Frontal cortex (tissue), 4 donors: ENCODE data around the gene DIP2A. TPM values are rescaled to one million over a fixed set of nuclear protein-coding genes. Genes with fewer than 3 reads are reported as not detected.
A peak's percentile ranks its signal among the peaks of the same experiment; 100 is the strongest.

ENCODE experiments used
- DNase-seq, 2 donors: peaks; one replicate each; pipeline ENCODE4 v3.0.0; 2012; ENCODE audit warnings: low spot score in 2 of 2
- FAIRE-seq: peaks from 2 replicates; lab custom pipeline; 2012; peaks lifted over from hg19 to GRCh38; lab: Jason Lieb, UNC
- small RNA-seq: library from RNA; depleted of rRNA; stranded (forward); fragments of <200 nt; gene quantifications from one replicate; pipeline ENCODE3, GENCODE V24; 2014
- total RNA-seq: library from RNA; depleted of rRNA; stranded (reverse); fragments of >200 nt; gene quantifications from one replicate; pipeline ENCODE4 v1.2.3, GENCODE V29; 2014
- donor health status: control.
- donor health status: control.
- donor health status: control.

The DIP2A gene
- total RNA-seq, 1 donor from 2014 or later, result 26.1 TPM

- DNase-seq, result peak in 1 of 2 donors; percentile 9
These were observed 147.2 kb downstream of the DIP2A start for GRCh38 chr21:46605767-46606426.

GRCh38 chr21:46606427-46606813, 147.7 kb downstream of the DIP2A start:
- FAIRE-seq, result no peak

More at GRCh38 chr21:46605767-46606426, 147.2 kb downstream of the DIP2A start:
- FAIRE-seq, result no peak

GRCh38 chr21:46607636-46608035, 148.9 kb downstream of the DIP2A start:
- FAIRE-seq, result no peak
- DNase-seq, result no peak

More at GRCh38 chr21:46606427-46606813, 147.7 kb downstream of the DIP2A start:
- no peak for DNase-seq

GRCh38 chr21:46608672-46609111, 150.0 kb downstream of the DIP2A start:
- DNase-seq, result no peak
- no peak for FAIRE-seq

GRCh38 chr21:46610018-46610701, 151.5 kb downstream of the DIP2A start:
- no peak for DNase-seq
- FAIRE-seq, result no peak

GRCh38 chr21:46613391-46613790, 154.7 kb downstream of the DIP2A start:
- DNase-seq, result no peak
- no peak for FAIRE-seq

- FAIRE-seq (no peak), DNase-seq (no peak)
These were observed 157.4 kb downstream of the DIP2A start for GRCh38 chr21:46616050-46616449.

- no peak for DNase-seq
- FAIRE-seq, result no peak
These were observed 158.0 kb downstream of the DIP2A start for GRCh38 chr21:46616656-46617055.

- FAIRE-seq (no peak), DNase-seq (no peak)
These were observed 158.8 kb downstream of the DIP2A start for GRCh38 chr21:46617267-46618051.

- no peak for DNase-seq
- no peak for FAIRE-seq
These were observed 160.2 kb downstream of the DIP2A start for GRCh38 chr21:46618738-46619379.

Small RNA genes lying within 50 kb of the gene (small RNA-seq; reads per million reads assigned to genes)
- not detected for gene RNU6-396P

Other genes starting within 250 kb of the DIP2A start
- gene LSS, start 230.1 kb upstream of the DIP2A start, total RNA-seq, result 39.5 TPM
- 67.7 TPM for gene MCM3AP, start 173.3 kb upstream of the DIP2A start, total RNA-seq
- 13.0 TPM for gene YBEY, start 172.5 kb upstream of the DIP2A start, total RNA-seq
- 3.7 TPM for gene C21orf58, start 135.0 kb upstream of the DIP2A start, total RNA-seq
- 15.5 TPM for gene PCNT, start 134.7 kb upstream of the DIP2A start, total RNA-seq
- gene S100B, start 146.2 kb downstream of the DIP2A start, total RNA-seq, result 6.1 TPM
- gene PRMT2, start 176.8 kb downstream of the DIP2A start, total RNA-seq, result 216 TPM